HG03457 (cell line): ENCODE measurements around the gene TNRC6B.
"Not testable (repeated sequence)": the region's sequence is repeated elsewhere in the genome, so short reads cannot be mapped to it uniquely, and the experiment has no call there.

Experiments
- ATAC-seq: cut with Tn5 transposase; IDR thresholded peaks from one replicate; pipeline ENCODE4 v1.9.1; 2021; ENCODE audit warnings: moderate number of reproducible peaks; ENCODE audit not compliant: unreplicated experiment

Gene TNRC6B

DNA sequence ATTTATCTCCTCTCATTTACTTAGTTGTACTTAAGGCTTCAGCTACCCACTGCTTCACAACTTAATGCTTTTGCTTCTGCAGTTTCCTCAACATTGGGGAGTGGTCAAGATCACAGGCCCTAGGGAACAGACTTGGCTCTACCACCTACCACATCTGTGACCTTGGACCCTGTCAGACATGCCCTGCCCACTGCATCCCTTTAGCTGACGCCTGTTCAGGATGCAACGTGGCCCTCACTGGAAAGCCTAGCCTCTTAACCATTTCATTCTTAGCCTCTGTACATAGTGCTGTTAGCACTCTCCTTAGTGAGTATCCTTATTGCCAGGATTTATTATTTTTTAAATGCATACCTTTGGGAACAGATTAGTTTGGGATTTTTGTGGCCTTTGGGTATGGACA lies 34.4 kb downstream of the TNRC6B start:
- ATAC-seq: no peak

DNA sequence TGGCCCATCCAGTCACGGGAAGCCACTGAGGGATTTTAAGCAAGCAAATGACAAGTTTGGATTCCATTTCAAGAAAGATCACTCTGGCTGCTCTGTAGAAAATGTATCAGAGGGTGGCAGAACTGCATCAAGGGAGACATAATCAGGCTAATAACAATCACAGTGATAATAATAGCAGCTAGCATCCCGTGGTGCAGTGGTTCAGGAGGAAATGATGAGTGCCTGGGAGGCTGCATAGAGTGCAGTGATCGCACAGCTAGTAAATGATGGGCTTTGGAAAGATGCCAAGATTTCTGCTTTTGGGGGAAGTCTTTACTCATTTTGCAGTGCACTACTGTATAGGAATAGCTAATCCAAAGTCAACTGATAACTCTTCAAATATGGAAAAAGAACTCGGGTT lies 35.8 kb downstream of the TNRC6B start:
- ATAC-seq: no peak

DNA sequence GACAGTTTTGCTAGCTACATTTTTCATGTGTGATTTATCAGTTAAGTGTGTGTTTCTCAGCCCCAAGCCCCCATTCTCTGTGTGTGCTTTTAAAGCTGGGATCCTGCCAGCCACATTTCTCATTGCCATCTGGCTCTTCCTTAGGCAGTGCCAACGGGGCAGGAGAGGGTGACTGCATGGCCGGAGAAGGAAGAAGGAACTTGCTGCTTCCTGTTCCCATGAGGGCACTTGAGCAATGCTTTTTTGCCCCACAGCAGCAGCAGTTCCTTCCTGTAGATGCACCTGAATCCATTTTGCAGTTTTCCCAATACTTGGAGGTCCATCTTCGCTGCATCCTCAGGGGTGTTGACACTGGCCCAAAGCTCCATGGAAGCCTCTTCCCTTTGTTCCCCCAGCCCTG lies 37.5 kb downstream of the TNRC6B start:
- no peak for ATAC-seq

GRCh38 chr22:40216041-40216756 lies 38.5 kb downstream of the TNRC6B start:
- no peak for ATAC-seq

DNA sequence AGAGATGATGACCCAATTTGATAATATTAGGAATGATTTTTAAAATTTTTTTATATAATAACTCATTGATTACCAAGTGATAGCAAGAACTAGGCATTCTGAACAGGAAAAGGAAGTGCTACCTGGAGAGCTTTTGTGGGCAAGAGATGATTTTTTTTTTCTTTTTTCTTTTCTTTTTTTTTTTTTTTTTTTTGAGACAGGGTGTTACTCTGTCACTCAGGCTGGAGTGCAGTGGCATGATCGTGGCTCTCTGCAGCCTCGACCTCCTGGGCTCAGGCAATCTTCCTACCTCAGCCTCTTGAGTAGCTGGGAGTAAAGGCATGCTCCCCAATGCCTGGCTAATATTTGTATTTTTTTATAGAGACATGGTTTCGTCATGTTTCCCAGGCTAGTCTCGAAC lies 40.4 kb downstream of the TNRC6B start:
- ATAC-seq: no peak

GRCh38 chr22:40218723-40219294 lies 41.1 kb downstream of the TNRC6B start:
- ATAC-seq: no peak

- ATAC-seq: no peak
Observed at GRCh38 chr22:40220316-40221054, 42.8 kb downstream of the TNRC6B start.

GRCh38 chr22:40221055-40221414 lies 43.3 kb downstream of the TNRC6B start:
- ATAC-seq: no peak

GRCh38 chr22:40222979-40223378 lies 45.3 kb downstream of the TNRC6B start:
- not testable (repeated sequence) for ATAC-seq

DNA sequence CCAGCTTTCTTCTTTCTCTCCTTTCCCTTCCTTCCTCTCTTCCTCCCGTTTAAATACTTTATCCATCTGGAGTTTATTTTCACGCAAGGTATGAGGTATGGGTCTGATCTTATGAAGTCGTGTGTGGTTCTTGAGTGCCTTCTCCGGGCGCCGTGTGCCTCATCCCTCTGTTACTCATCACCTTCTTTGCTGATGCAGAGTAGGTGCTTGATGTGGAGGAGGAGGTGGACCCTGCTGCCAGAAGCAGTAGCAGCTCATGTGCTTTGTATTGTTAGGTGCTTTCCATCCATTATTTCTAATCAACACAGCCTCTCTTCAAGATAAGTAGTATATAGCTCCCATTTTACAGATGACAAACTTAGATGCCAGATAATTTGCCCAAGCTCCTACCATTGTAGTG lies 47.0 kb downstream of the TNRC6B start:
- ATAC-seq: no peak

DNA sequence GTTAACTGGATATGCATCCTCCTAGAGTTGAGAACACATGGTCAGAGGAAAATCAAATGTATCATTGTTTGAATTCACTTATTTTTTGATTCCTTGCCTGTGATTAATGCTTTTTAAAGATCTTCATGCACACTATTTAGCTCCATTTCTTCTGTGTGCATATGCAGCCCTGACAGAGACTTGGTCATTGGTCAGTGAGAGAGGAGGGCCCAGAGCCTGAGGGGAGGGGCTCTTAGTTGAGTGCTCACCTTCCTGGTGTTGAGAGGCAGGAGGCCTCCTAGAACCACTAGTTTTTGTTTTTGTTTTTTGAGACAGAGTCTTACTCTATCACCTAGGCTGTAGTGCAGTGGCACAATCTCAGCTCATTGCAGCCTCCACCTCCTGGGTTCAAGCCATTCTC lies 48.9 kb downstream of the TNRC6B start:
- no peak for ATAC-seq

DNA sequence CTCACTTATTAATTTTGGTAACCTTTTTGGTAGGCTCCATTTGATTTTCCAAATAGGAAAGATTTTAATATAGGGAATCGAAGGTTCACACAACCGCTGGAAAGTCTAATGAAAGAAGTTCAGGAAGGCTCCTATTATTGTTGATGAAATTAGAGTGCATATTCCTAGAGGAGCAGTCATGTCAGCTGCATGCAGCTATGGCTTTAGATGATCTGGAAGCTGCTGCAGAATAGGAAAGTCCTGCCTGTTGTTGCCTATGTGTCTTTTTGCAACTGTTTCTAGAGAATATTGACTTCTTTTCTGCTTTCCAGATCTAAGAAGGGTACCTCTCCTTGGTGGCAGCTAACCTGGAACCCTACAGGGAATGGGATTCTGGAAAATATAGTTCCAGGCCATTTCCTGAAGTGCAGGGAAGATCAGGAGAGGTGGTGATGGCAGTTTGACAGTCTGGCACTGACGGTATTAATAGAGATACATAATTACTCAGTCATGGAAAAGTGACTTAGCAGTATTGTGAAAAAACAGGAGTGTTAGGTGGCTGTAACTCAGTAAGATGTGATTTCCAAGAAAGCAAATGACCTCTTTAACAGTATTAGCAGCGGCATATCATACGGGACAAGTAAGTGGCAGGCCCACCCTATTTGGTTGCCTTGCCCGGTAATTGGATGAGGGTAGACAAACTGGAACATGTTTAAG lies 54.0 kb downstream of the TNRC6B start:
- ATAC-seq: no peak

- no peak for ATAC-seq
Observed at GRCh38 chr22:40232624-40233023, 54.9 kb downstream of the TNRC6B start.

- ATAC-seq: no peak
Observed at GRCh38 chr22:40233886-40234285, 56.2 kb downstream of the TNRC6B start.

DNA sequence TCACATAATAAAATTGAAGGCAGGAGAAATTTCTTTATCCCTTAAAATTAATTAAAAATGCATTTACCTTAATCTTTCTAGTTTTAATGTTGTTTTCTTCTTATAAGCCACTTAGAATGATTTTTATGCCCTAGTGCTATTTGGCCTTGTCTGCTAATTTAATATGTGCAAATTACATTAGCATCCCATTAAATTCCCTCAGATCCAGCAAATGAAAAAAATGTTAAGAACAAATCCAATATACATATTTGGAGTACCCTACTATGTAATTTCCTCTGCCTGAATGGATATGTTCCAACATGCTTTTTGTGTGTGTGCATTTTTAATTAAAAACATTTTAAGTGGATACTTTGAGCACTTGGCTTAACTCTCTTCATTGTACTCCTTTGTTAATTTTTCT lies 56.9 kb downstream of the TNRC6B start:
- no peak for ATAC-seq

GRCh38 chr22:40235308-40235707 lies 57.6 kb downstream of the TNRC6B start:
- ATAC-seq: no peak

GRCh38 chr22:40236131-40236665 lies 58.5 kb downstream of the TNRC6B start:
- no peak for ATAC-seq

- ATAC-seq: no peak
Observed at GRCh38 chr22:40237241-40237640, 59.5 kb downstream of the TNRC6B start.

- ATAC-seq: no peak
Observed at GRCh38 chr22:40237788-40238424, 60.2 kb downstream of the TNRC6B start.

- ATAC-seq: no peak
Observed at GRCh38 chr22:40238425-40239344, 61.0 kb downstream of the TNRC6B start.
